OCI-LY7 (cell line): ENCODE data around the gene LRP2. TPM values are rescaled to one million over a fixed set of nuclear protein-coding genes. Genes with fewer than 3 reads are reported as not detected.

ENCODE experiments used
- BruUV-seq: library from RNA; stranded (reverse); fragments of 400-500 nt; replicated peaks from 2 replicates; lab custom pipeline; 2021; lab: Mats Ljungman, UMichigan
- CTCF ChIA-PET: fragments of 300-600 bp; sonication (Branson Sonifier 250); formaldehyde crosslinking; loops from one replicate; lab custom pipeline; 2022; ENCODE audit warnings: antibody characterized with exemption; ENCODE audit not compliant: unreplicated experiment; lab: Charles Lee
- POLR2A ChIA-PET: fragments of 300-600 bp; sonication (Branson Sonifier 250); formaldehyde crosslinking; loops from one replicate; lab custom pipeline; 2022; ENCODE audit warnings: antibody characterized with exemption; lab: Charles Lee
- DNase-seq: peaks from one replicate; pipeline ENCODE4 v3.0.0-alpha.2; 2015; ENCODE audit warnings: low spot score
- H2AFZ ChIP-seq: fragments of 200-600 bp; sonication (generic), shearing (Covaris generic); 2 replicates; pipeline ENCODE4 v1.6.1; 2014; ENCODE audit warnings: mild to moderate bottlenecking, antibody characterized with exemption, low read length, moderate library complexity
- H3K27ac ChIP-seq: fragments of 200-600 bp; sonication (generic); 2 replicates; pipeline ENCODE4 v1.5.1; 2014; ENCODE audit warnings: mixed run types, low read depth, mild to moderate bottlenecking, moderate library complexity, low read length, inconsistent platforms; ENCODE audit not compliant: poor library complexity, severe bottlenecking
- H3K36me3 ChIP-seq: fragments of 200-600 bp; sonication (generic); 2 replicates; pipeline ENCODE4 v1.6.1; 2014; ENCODE audit warnings: mild to moderate bottlenecking, antibody characterized with exemption, low read length, moderate library complexity, mixed read lengths; ENCODE audit not compliant: insufficient read depth
- H3K4me1 ChIP-seq: fragments of 200-600 bp; sonication (generic); 2 replicates; pipeline ENCODE4 v1.5.1; 2014; ENCODE audit warnings: mild to moderate bottlenecking, low read length; ENCODE audit not compliant: insufficient read depth, poor library complexity, severe bottlenecking
- H3K4me2 ChIP-seq: fragments of 200-600 bp; sonication (generic); 2 replicates; pipeline ENCODE4 v1.6.1; 2014; ENCODE audit warnings: mild to moderate bottlenecking, low read length
- H3K4me3 ChIP-seq: fragments of 200-600 bp; sonication (generic); 2 replicates; pipeline ENCODE4 v1.5.1; 2014; ENCODE audit warnings: mild to moderate bottlenecking, low read depth, low read length; ENCODE audit not compliant: poor library complexity, severe bottlenecking
- H3K79me2 ChIP-seq: fragments of 200-600 bp; sonication (generic); 2 replicates; pipeline ENCODE4 v1.6.1; 2016; ENCODE audit warnings: low read depth, mild to moderate bottlenecking, low read length, moderate library complexity, mixed read lengths; ENCODE audit not compliant: insufficient read depth
- H3K9me2 ChIP-seq: fragments of 200-600 bp; sonication (generic); 2 replicates; pipeline ENCODE4 v1.6.1; 2016; ENCODE audit warnings: mild to moderate bottlenecking, low read length, mixed read lengths; ENCODE audit not compliant: insufficient read depth
- H3K9me3 ChIP-seq: fragments of 200-600 bp; sonication (generic); 2 replicates; pipeline ENCODE4 v1.6.1; 2014; ENCODE audit warnings: mild to moderate bottlenecking, mixed run types, low read length, mixed read lengths
- H4K20me1 ChIP-seq: fragments of 200-600 bp; sonication (generic); 2 replicates; pipeline ENCODE4 v1.6.1; 2014; ENCODE audit warnings: mild to moderate bottlenecking, antibody characterized with exemption, low read length, moderate library complexity, mixed read lengths; ENCODE audit not compliant: insufficient read depth
- CTCF ChIP-seq: fragments of 200-600 bp; sonication (generic); conservative IDR thresholded peaks from 2 replicates; pipeline ENCODE4 v1.5.1; 2014; ENCODE audit warnings: mild to moderate bottlenecking, antibody characterized with exemption, low read length, moderate library complexity, mixed read lengths
- EZH2phosphoT487 ChIP-seq: fragments of 200-600 bp; sonication (generic); IDR thresholded peaks from 2 replicates; pipeline ENCODE4 v1.6.1; 2018; ENCODE audit warnings: low read depth, borderline replicate concordance, mild to moderate bottlenecking, mixed run types, antibody characterized with exemption, low read length, moderate library complexity, mixed read lengths
- intact Hi-C: fragments of 100-400 bp; cut with micrococcal nuclease; formaldehyde crosslinking; loops from one replicate; pipeline ENCODE4 v1.10.0; 2022; ENCODE audit not compliant: unreplicated experiment
- total RNA-seq, 2 experiments: library from RNA; depleted of rRNA in 1 of 2; stranded (reverse); fragments of >200 nt in 1 of 2; shearing (Covaris generic) in 1 of 2; gene quantifications; 2 replicates each; pipeline ENCODE4 v1.2.3, GENCODE V29; 2014 to 2022

LRP2 gene
- total RNA-seq, 2 experiments from 2014 or later, result 0.89 TPM; not detected in 1

- Histone ChIP-seq H3K79me2 (no peaks in the 10 kb centered on the region), H3K4me1 (no peaks in the 10 kb centered on the region), H2AFZ (no peak overlapping the region), H3K36me3 (no peaks in the 10 kb centered on the region), H4K20me1 (no peaks in the 10 kb centered on the region), H3K4me3 (no peak overlapping the region), H3K9me2 (no peaks in the 10 kb centered on the region), H3K9me3 (no peaks in the 10 kb centered on the region), H3K27ac (no peak overlapping the region), H3K4me2 (no peak overlapping the region)
- CTCF ChIA-PET, result no interaction called here
- POLR2A ChIA-PET, result no interaction called here
- no peak for DNase-seq
- intact Hi-C loops, result no loop called here
- TF ChIP-seq EZH2phosphoT487 (no peak), CTCF (no peak)
- no TSS peak for BruUV-seq
Measured at GRCh38 chr2:169229590-169229989, 132.7 kb downstream of the LRP2 start.

- no peaks in the 10 kb centered on the region for H3K9me2 ChIP-seq
- H3K27ac ChIP-seq, result no peak overlapping the region
- no peak overlapping the region for H2AFZ ChIP-seq
- no peaks in the 10 kb centered on the region for H3K4me1 ChIP-seq
- DNase-seq, result no peak
- TF ChIP-seq CTCF, result no peak
- TF ChIP-seq EZH2phosphoT487, result no peak
- H3K36me3 ChIP-seq, result no peaks in the 10 kb centered on the region
- H3K4me2 ChIP-seq, result no peak overlapping the region
- intact Hi-C loops, result no loop called here
- ChIA-PET POLR2A (no interaction called here), CTCF (no interaction called here)
- no peaks in the 10 kb centered on the region for H3K9me3 ChIP-seq
- BruUV-seq, result no TSS peak
- no peaks in the 10 kb centered on the region for H3K79me2 ChIP-seq
- no peak overlapping the region for H3K4me3 ChIP-seq
- no peaks in the 10 kb centered on the region for H4K20me1 ChIP-seq
Measured at GRCh38 chr2:169225906-169226305, 136.4 kb downstream of the LRP2 start.

- no peaks in the 10 kb centered on the region for H3K9me3 ChIP-seq
- H2AFZ ChIP-seq, result no peak overlapping the region
- H3K36me3 ChIP-seq, result no peaks in the 10 kb centered on the region
- H4K20me1 ChIP-seq, result no peaks in the 10 kb centered on the region
- no TSS peak for BruUV-seq
- no peaks in the 10 kb centered on the region for H3K9me2 ChIP-seq
- DNase-seq, result no peak
- no peak for TF ChIP-seq EZH2phosphoT487
- no peak for TF ChIP-seq CTCF
- H3K79me2 ChIP-seq, result no peaks in the 10 kb centered on the region
- intact Hi-C loops, result no loop called here
- ChIA-PET POLR2A (no interaction called here), CTCF (no interaction called here)
- no peak overlapping the region for H3K4me2 ChIP-seq
- H3K27ac ChIP-seq, result no peak overlapping the region
- H3K4me3 ChIP-seq, result no peak overlapping the region
- H3K4me1 ChIP-seq, result no peaks in the 10 kb centered on the region
Measured at GRCh38 chr2:169225233-169225750, 137.0 kb downstream of the LRP2 start.
